Keratinocyte (primary cell): Measurements from ENCODE around the gene C3orf20. TPM values are rescaled to one million over a fixed set of nuclear protein-coding genes. Genes with fewer than 3 reads are reported as not detected.

Experiments used
- DNase-seq: peaks from one replicate; pipeline ENCODE4 v3.0.0-alpha.2; 2011; ENCODE audit warnings: low read depth, missing footprints, low spot score
- FAIRE-seq: peaks from 2 replicates; lab custom pipeline; 2011; peaks lifted over from hg19 to GRCh38; lab: Jason Lieb, UNC
- H2AFZ ChIP-seq: 2 replicates; pipeline ENCODE4 v1.6.0; 2012; ENCODE audit warnings: low read length, control low read depth, inconsistent platforms; ENCODE audit not compliant: control insufficient read depth
- H3K27ac ChIP-seq: 2 replicates; pipeline ENCODE4 v1.5.1; 2011; ENCODE audit warnings: low read length; ENCODE audit not compliant: control insufficient read depth, insufficient read depth
- H3K27me3 ChIP-seq: 3 replicates; pipeline ENCODE4 v1.6.0; 2011; ENCODE audit warnings: low read length; ENCODE audit not compliant: control insufficient read depth, insufficient read depth; ENCODE audit errors: extremely low read depth
- H3K36me3 ChIP-seq, 2 experiments: 2 replicates in 1 of 2; 3 replicates in 1 of 2; pipeline ENCODE4 v1.5.1; 2011; ENCODE audit warnings: low read length in 2 of 2, mild to moderate bottlenecking in 1 of 2; ENCODE audit not compliant: control insufficient read depth in 2 of 2, insufficient read depth in 2 of 2; ENCODE audit errors: extremely low read depth in 1 of 2
- H3K4me1 ChIP-seq: 3 replicates; pipeline ENCODE4 v1.5.1; 2011; ENCODE audit warnings: low read length; ENCODE audit not compliant: control insufficient read depth, insufficient read depth; ENCODE audit errors: extremely low read depth
- H3K4me2 ChIP-seq: 3 replicates; pipeline ENCODE4 v1.6.0; 2011; ENCODE audit warnings: low read depth, low read length; ENCODE audit not compliant: control insufficient read depth, insufficient read depth; ENCODE audit errors: extremely low read depth
- H3K4me3 ChIP-seq, 3 experiments: fragments of 200-600 bp in 1 of 3; sonication (generic) in 1 of 3; 2 replicates in 2 of 3; 3 replicates in 1 of 3; pipeline ENCODE4 v1.5.1; 2011 to 2016; ENCODE audit warnings: low read length in 3 of 3, mild to moderate bottlenecking in 3 of 3, control low read depth in 2 of 3, inconsistent platforms in 1 of 3, low read depth in 1 of 3, mixed read lengths in 1 of 3, mixed run types in 1 of 3, moderate library complexity in 1 of 3; ENCODE audit not compliant: control insufficient read depth in 2 of 3, insufficient read depth in 2 of 3; ENCODE audit errors: extremely low read depth in 1 of 3
- H3K79me2 ChIP-seq: 2 replicates; pipeline ENCODE4 v1.6.0; 2012; ENCODE audit warnings: low read length; ENCODE audit not compliant: control insufficient read depth, insufficient read depth
- H3K9ac ChIP-seq: 3 replicates; pipeline ENCODE4 v1.6.0; 2011; ENCODE audit warnings: low read length; ENCODE audit not compliant: control insufficient read depth, insufficient read depth; ENCODE audit errors: extremely low read depth
- H3K9me1 ChIP-seq: 3 replicates; pipeline ENCODE4 v1.6.0; 2011; ENCODE audit warnings: low read length; ENCODE audit not compliant: control insufficient read depth, insufficient read depth; ENCODE audit errors: extremely low read depth
- H3K9me3 ChIP-seq: 2 replicates; pipeline ENCODE4 v1.5.1; 2012; ENCODE audit warnings: low read depth, low read length; ENCODE audit not compliant: control insufficient read depth
- H4K20me1 ChIP-seq: 3 replicates; pipeline ENCODE4 v1.6.0; 2011; ENCODE audit warnings: low read length; ENCODE audit not compliant: control insufficient read depth, insufficient read depth; ENCODE audit errors: extremely low read depth
- CTCF ChIP-seq, 3 experiments: IDR thresholded peaks in 1 of 3; conservative IDR thresholded peaks in 1 of 3; optimal IDR thresholded peaks in 1 of 3; 2 replicates in 2 of 3; 3 replicates in 1 of 3; pipeline versions ENCODE3 to v1.5.1; 2011; ENCODE audit warnings: low read length in 3 of 3, mild to moderate bottlenecking in 3 of 3, moderate library complexity in 2 of 3, control low read depth in 1 of 3, inconsistent platforms in 1 of 3; ENCODE audit not compliant: insufficient read depth in 2 of 3; ENCODE audit errors: extremely low read depth in 1 of 3
- EZH2 ChIP-seq: IDR thresholded peaks from one replicate; pipeline ENCODE4 v1.6.1; 2012; ENCODE audit warnings: inconsistent platforms, mild to moderate bottlenecking, low read length, moderate library complexity
- dilution Hi-C: fragments of 300-500 bp; cut with MboI; formaldehyde crosslinking; loops from one replicate; pipeline ENCODE4 v1.7.0; 2020; ENCODE audit warnings: low sequenced_read_pairs; ENCODE audit not compliant: extremely low pct_ligation_motif_present
- polyA plus RNA-seq, 5 experiments: library from polyadenylated mRNA; depleted of rRNA in 3 of 5; stranded (reverse) in 3 of 5; stranded (forward) in 1 of 5; unstranded in 1 of 5; fragments of >200 nt; gene quantifications; 1 replicate in 1 of 5; 2 replicates in 3 of 5; 3 replicates in 1 of 5; pipeline versions ENCODE4 v1.2.1 to v1.2.3, GENCODE V29; 2011 to 2012; ENCODE audit warnings: missing spikeins in 2 of 5, low read depth in 1 of 5, low replicate concordance in 1 of 5

C3orf20 gene
- polyA plus RNA-seq, 1 donor (not counting 4 experiments of a cell fraction or from before 2014, with no cell fraction given), result not detected

DNA sequence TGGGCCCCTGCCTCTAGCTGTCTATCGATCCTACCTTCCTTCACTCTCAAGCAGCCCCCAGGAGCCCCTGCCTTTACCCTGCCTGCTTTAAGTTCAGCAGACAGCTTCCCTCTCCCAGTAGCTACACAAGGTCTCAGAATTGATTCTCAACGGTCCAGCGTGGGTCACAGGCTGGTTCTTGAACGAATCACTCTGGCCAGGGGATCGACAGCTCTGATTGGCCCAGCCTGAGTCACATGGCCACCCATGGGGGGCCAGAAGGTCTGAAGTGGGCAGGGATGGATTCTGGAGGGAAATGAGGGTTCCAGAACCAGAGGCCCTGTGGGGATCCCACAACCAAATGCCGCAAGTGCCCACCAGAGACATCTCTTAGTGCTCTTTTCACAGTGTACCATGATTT lies 47.1 kb upstream of the C3orf20 start:
- no peak overlapping the region for H3K9ac ChIP-seq
- no peaks in the 10 kb centered on the region for H3K9me1 ChIP-seq
- no peaks in the 10 kb centered on the region for H3K27me3 ChIP-seq
- no peak overlapping the region for H3K4me2 ChIP-seq
- no peak for TF ChIP-seq EZH2
- no peak for TF ChIP-seq CTCF (optimal IDR thresholded peaks at IDR 0.05 in 1 of 3, IDR thresholded peaks at IDR 0.05 in 1 of 3, conservative IDR thresholded peaks at IDR 0.05 in 1 of 3; ENCODE audit: extremely low read depth in 1 of 3, insufficient read depth in 2 of 3, low read length in 3 of 3)
- H3K9me3 ChIP-seq, result no peaks in the 10 kb centered on the region
- H4K20me1 ChIP-seq, result no peaks in the 10 kb centered on the region
- DNase-seq (no peak), FAIRE-seq (no peak)
- no peak overlapping the region for H2AFZ ChIP-seq
- dilution Hi-C loops, result no loop called here
- H3K4me1 ChIP-seq, result no peaks in the 10 kb centered on the region
- H3K4me3 ChIP-seq, result no peak overlapping the region
- H3K27ac ChIP-seq, result no peak overlapping the region
- no peaks in the 10 kb centered on the region for H3K36me3 ChIP-seq
- H3K79me2 ChIP-seq, result no peaks in the 10 kb centered on the region

- Histone ChIP-seq H3K4me3 (no peak overlapping the region), H3K4me1 (no peaks in the 10 kb centered on the region), H3K9ac (no peak overlapping the region), H3K36me3 (no peaks in the 10 kb centered on the region), H2AFZ (no peak overlapping the region), H3K4me2 (no peak overlapping the region), H3K27ac (no peak overlapping the region), H3K9me1 (no peaks in the 10 kb centered on the region), H3K79me2 (no peaks in the 10 kb centered on the region), H4K20me1 (no peaks in the 10 kb centered on the region), H3K27me3 (no peaks in the 10 kb centered on the region), H3K9me3 (no peaks in the 10 kb centered on the region)
- TF ChIP-seq CTCF (optimal IDR thresholded peaks at IDR 0.05 in 1 of 3, IDR thresholded peaks at IDR 0.05 in 1 of 3, conservative IDR thresholded peaks at IDR 0.05 in 1 of 3; ENCODE audit: extremely low read depth in 1 of 3, insufficient read depth in 2 of 3, low read length in 3 of 3) (no peak), EZH2 (no peak)
- DNase-seq (no peak), FAIRE-seq (no peak)
- dilution Hi-C loops, result no loop called here
Measured at GRCh38 chr3:14628406-14628805, 46.5 kb upstream of the C3orf20 start.
